Amniotic epithelial cell (primary cell): ENCODE results near the gene KIRREL2.

Source experiments
- DNase-seq: peaks from one replicate; pipeline ENCODE4 v3.0.0-alpha.2; 2010; ENCODE audit warnings: low read depth

The KIRREL2 gene

GRCh38 chr19:35845215-35846037, 11.3 kb upstream of the KIRREL2 start:
- DNase-seq, result no peak

- no peak for DNase-seq
Measured at GRCh38 chr19:35846038-35846668, 10.6 kb upstream of the KIRREL2 start.

GRCh38 chr19:35847911-35848310, 8.8 kb upstream of the KIRREL2 start:
- DNase-seq, result no peak

DNA sequence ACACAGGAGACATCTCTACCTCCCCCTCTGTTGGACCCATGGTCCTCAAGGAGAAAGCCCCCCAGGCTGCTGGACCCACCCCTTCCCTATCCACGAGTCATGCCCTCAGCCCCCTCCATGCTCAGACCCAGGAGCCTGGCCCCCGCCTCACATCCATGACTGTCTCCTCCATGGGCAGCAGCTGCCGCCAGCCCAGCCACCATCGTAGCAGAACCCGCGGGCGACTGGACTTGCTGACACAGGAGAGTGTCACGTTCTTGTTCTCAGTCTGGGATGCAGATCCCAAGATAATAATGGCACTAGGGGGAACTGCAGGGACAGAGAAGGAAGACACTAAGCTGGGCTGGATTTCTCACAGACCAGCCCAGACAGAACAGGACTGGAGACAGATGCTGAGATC, 8.2 kb upstream of the KIRREL2 start:
- DNase-seq, result no peak

DNA sequence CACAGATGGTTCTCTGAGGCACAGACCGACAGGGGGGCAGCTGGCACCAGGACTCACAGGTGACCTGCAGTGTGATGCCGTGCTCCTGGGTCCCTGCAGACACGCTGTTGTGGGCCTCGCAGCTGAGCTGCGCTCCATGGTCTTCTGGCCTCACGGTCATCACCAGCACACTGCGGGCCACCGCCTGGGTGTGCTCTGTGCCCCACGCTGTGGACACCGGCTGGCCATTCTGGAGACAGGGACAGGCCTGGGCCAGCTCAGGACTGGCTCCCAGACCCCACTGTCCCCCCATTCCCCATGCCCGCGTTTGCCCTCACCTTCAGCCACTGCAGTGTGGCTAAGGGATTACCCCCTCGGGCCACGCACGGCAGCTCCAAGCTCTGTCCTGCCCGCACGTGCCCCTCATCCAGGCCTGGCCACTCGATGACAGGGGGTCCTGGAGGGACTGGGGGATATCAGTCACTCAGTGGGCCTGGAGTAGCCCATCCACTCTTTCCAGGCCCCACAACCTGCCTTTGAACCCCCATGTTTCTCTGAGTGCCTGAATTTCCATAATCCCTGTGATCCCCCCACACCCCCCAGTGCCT, 7.7 kb upstream of the KIRREL2 start:
- DNase-seq, result no peak

DNA sequence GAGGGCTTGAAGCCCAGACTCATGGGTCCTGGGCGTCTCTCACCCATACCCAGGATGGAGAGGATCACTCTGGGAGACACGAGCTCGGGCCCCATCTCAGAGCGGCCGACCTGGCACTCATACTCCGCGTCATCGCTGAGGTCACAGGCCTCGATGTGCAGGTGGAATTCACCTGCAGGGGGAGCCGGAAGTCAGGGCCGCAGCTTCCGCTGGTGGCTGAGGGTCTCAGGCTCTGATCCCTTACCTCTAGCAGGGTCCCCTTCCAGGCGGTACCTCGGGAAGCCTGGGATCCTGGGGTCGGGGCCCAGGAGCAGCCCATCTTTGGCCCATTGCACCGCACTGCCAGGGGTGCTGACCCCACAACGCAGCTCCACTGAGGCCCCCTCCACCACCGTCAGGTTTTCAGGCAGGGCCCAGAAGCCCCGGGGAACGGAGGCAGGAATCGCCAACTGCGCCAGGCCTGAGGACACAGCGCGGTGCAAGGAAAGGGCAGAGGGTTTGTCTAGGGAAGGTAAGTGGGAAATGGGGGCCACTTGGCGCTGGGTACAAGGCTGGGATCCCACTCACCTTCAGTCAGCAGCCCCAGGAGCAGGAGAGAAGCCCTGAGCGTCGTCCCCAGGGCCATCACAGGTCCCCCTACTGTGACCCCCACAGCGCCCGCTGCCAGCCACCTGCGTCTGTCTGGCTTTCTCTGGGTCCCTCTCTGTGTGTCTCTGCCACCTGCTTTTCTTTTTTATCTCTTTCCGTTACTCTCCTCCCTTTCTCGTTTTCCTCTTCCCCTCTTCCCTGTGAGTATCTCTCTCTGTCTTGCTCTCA, 5.3 kb upstream of the KIRREL2 start:
- no peak for DNase-seq

GRCh38 chr19:35852029-35852780, 4.5 kb upstream of the KIRREL2 start, which contains the start of gene NPHS1:
TSS of gene NPHS1 (minus strand) at chr19:35852504. CDS start at chr19:35851837, 667 bp downstream.
- DNase-seq, result no peak

DNA sequence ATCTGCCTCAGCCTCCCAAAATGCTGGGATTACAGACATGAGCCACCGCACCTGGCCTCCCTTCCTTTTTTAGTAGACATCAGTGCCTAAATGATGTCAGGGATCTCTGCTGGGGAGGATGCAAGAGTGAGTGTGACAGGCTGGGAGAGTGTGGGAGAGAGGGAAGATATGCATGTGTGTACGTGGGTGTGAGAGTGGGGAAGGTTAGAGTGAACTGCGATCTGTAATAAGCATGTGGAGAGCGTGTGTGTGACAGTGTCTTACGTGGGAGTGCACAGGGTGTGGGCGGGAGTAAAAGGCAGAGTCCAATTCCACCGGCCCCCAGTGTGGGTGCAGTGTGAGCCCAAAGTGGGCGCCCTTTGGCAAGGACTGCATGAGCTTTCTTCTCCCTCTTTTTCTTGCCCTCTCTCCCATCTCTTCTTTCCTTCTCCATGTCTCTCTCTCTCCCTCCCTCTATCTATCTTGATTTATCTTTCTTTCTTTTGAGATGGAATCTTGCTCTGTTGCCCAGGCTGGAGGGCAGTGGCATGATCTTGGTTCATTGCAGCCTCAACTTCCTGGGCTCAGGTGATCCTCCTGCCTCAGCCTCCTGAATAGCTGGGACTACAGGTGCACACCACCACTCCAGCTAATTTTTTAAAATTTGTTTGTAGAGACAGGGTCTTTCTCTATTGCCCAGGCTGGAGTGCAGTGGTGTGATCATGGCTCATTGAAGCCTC, 3.5 kb upstream of the KIRREL2 start:
- DNase-seq, result no peak

DNA sequence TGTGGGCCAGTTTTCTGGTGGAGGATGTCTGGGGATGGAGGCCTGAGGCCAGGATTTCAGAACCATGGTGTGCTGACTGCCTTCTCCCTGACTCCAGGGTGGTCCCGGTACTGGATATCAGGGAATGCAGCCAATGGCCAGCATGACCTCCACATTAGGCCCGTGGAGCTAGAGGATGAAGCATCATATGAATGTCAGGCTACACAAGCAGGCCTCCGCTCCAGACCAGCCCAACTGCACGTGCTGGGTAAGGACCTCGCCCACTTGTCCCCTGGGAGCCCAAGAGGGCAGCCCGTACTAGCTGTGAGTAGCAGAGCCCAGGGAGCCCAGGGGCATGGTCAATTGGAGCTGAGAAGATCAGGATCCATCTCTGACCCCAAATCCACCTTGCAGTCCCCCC, 1.6 kb downstream of the KIRREL2 start:
- DNase-seq, result no peak

- DNase-seq, result no peak
Measured at GRCh38 chr19:35859414-35859813, 2.7 kb downstream of the KIRREL2 start.

GRCh38 chr19:35860436-35860817, 3.7 kb downstream of the KIRREL2 start:
- DNase-seq, result no peak

GRCh38 chr19:35860818-35861639, 4.3 kb downstream of the KIRREL2 start:
- DNase-seq, result no peak

GRCh38 chr19:35861640-35862160, 5.0 kb downstream of the KIRREL2 start:
- no peak for DNase-seq

GRCh38 chr19:35862528-35862927, 5.8 kb downstream of the KIRREL2 start:
- no peak for DNase-seq

- no peak for DNase-seq
Measured at GRCh38 chr19:35863018-35863417, 6.3 kb downstream of the KIRREL2 start.

DNA sequence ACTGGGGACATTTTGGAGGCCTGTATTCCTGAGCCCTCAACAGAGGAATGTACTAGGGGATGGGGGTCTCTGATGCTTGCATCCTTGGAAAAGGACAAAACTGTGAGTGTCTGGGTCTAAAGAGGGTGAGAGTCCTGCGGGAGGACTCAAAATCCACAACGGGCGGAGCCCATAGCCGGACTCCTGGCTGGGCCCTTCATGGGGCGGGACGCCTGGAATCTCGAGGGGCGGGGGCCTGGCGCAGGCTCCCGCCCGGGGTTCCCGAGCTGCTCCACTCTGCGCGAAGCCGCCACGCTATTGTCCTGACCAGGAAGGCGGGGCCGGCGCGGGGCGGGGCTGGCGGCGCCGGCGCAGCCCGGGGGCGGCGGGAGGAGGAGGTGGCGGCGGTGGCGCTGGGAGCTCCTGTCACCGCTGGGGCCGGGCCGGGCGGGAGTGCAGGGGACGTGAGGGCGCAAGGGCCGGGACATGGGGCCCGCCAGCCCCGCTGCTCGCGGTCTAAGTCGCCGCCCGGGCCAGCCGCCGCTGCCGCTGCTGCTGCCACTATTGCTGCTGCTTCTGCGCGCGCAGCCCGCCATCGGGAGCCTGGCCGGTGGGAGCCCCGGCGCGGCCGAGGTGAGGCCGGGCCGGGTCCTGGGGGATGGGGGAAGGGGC, 11.6 kb downstream of the KIRREL2 start, which contains the start of gene APLP1:
APLP1 (plus strand) TSS at position 403 of the 651 bp plus-strand sequence; CDS start at position 466, 63 bp downstream.
- DNase-seq, result no peak

GRCh38 chr19:35868823-35869326, 12.2 kb downstream of the KIRREL2 start:
- DNase-seq, result no peak

DNA sequence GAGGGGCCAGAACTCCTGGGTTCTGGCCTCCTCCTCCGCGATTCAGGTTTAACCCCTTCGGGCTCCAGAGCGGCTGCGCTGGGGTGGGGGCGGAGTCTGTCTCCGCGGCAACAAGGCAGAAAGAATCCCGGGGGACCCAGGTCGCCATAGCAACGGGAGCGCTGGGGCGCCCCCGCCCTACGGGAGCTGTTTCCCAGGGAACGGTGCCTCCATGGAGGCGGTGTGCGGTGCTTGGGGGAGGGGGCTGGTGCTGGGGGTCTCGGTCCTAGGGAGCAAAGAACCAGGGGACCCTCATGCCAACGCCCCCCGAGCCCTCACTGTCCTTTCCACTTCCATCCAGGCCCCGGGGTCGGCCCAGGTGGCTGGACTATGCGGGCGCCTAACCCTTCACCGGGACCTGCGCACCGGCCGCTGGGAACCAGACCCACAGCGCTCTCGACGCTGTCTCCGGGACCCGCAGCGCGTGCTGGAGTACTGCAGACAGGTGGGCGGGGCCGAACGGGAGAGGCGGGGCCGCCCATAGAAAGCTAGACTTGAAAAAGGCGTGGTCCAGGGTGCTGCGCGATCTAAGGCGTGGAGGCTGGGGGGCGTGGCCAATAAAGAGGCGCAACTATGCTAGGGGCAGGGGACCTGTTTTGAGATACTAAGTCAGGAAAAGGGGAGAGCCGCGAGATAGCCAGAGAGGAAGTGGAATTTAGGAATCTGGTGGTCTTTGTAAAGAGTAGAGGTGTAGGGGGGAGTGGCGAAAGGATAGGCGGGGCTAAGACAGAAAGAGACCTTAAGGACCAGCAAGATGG, 12.8 kb downstream of the KIRREL2 start:
- DNase-seq, result peak; percentile 78
